Esophagus squamous epithelium (tissue), 4 donors: ENCODE results near the gene IRF3.

Source experiments
- CTCF ChIP-seq, 6 experiments: fragments of 450-650 bp in 4 of 6; fragments of 200-600 bp in 2 of 6; sonication (generic) in 2 of 6; IDR thresholded peaks; one replicate each; pipeline ENCODE4 v1.5.1; 2016 to 2019; ENCODE audit warnings: antibody characterized with exemption in 6 of 6, mild to moderate bottlenecking in 4 of 6, moderate library complexity in 4 of 6
- POLR2A ChIP-seq, 4 donors: fragments of 450-650 bp; IDR thresholded peaks; one replicate each; pipeline ENCODE4 v1.6.1; 2017; ENCODE audit warnings: antibody characterized with exemption in 4 of 4, mild to moderate bottlenecking in 4 of 4, moderate library complexity in 3 of 4

- TF ChIP-seq CTCF (IDR thresholded peaks at IDR 0.05) (peak in 4 of 6 experiments; percentile 26 to 45 (median 34)), POLR2A (IDR thresholded peaks at IDR 0.05) (peak in 2 of 4 donors; percentile 19 to 77)
Measured at GRCh38 chr19:49664171-49665035, 1.3 kb downstream of the IRF3 start.
